ENCODE data around the gene PHACTR1. TPM values are rescaled to one million over a fixed set of nuclear protein-coding genes. Genes with fewer than 3 reads are reported as not detected.

PHACTR1 gene
- total RNA-seq, 4 donors from 2014 or later: 12.6 to 17.7 (median 17.1) TPM

DNA sequence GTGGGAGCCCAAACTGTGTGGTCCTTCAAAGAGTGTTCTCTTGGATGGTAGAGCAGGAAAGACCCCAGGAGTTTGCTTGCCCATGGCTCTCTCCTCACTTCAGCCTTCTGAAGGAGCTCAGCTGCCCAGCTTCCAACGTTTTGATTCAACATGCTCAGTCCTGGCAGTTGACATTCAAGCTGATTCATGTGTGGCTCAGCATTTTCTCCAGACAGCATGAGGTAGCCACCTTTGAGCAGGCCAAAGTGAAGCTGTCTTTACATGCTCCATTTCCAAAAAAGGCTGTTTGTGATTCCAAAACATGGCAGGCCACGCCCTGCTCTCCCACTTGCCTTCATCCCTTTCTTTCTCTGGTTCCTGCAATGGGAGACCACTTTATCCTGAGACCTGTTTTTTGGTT lies 331.5 kb downstream of the PHACTR1 start:
- ATAC-seq (ENCODE audit: low FRiP score) (no peak), DNase-seq (ENCODE audit: low spot score) (no peak)
- TF ChIP-seq, protein P1, sequence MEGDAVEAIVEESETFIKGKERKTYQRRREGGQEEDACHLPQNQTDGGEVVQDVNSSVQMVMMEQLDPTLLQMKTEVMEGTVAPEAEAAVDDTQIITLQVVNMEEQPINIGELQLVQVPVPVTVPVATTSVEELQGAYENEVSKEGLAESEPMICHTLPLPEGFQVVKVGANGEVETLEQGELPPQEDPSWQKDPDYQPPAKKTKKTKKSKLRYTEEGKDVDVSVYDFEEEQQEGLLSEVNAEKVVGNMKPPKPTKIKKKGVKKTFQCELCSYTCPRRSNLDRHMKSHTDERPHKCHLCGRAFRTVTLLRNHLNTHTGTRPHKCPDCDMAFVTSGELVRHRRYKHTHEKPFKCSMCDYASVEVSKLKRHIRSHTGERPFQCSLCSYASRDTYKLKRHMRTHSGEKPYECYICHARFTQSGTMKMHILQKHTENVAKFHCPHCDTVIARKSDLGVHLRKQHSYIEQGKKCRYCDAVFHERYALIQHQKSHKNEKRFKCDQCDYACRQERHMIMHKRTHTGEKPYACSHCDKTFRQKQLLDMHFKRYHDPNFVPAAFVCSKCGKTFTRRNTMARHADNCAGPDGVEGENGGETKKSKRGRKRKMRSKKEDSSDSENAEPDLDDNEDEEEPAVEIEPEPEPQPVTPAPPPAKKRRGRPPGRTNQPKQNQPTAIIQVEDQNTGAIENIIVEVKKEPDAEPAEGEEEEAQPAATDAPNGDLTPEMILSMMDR (IDR thresholded peaks at IDR 0.05): no peak

DNA sequence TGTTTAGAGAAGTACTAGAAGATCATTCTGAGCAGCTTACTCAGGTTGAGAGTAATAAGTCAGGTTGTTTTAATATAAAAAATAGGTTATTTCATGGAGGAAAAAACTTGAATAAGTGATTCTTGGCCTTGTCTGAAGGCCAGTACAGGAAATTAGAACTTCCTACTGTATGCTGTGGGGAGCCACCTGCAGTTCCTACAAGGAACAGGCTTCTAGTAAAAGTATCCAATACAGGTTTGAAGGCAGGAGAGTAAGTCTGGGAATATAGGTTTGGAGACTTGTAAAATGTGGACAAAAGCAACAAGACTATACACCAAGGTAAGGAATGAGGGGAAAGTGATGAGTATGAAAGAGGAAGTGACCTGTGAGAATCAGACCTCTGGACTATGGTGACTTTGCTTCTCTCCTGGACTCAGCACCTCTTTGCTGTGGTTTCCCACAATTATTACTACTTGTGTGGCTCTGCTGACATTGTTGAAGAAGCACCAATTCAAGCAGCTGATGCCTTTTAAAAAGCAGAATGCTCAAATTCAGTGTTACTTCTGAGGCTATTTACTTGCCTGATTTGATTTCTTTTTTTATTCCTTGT lies 333.2 kb downstream of the PHACTR1 start:
- TF ChIP-seq, protein P1 (IDR thresholded peaks at IDR 0.05): no peak
- DNase-seq (ENCODE audit: low spot score) (no peak), ATAC-seq (ENCODE audit: low FRiP score) (no peak)

GRCh38 chr6:13053006-13053461 lies 336.5 kb downstream of the PHACTR1 start:
- no peak for DNase-seq (ENCODE audit: low spot score)
- no peak for ATAC-seq (ENCODE audit: low FRiP score)
- TF ChIP-seq, protein P1 (IDR thresholded peaks at IDR 0.05): no peak

DNA sequence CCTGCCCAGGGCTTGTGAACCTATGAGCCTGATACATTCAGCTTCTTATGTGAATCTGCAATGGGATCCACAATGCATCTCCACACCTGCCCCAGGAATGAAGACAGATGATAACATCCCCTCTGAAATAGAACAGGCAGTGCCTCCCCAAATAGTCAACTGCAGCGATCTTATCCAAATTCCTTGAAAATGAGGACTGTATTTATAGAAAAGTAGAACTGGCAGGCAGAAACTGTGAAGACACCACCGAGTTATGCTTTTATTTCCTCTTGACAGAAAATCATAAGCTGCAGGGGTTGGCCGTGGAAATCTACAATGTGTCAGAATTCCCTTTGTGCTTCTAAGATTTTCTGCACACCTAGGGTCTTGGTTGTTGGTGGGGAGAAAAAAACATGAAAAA lies 341.5 kb downstream of the PHACTR1 start:
- no peak for ATAC-seq (ENCODE audit: low FRiP score)
- TF ChIP-seq, protein P1 (IDR thresholded peaks at IDR 0.05): no peak
- DNase-seq (ENCODE audit: low spot score): no peak

DNA sequence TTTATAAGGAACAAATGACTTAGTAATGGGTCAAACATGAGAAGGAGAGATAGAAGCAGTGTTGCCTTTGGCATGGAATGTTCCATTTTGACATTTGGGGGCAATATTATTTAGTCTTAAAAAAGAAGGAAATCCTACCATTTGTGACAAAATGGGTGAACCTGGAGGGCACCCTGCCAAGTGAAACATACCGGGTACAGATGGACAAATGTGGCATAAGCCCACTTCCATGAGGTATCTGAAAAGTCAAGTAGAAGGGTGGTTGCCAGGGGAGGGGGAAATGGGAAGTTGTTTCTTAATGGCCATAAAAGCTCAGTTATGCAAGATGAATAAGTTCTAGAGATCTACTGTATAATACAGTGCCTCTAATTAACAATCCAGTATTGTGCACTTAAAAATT lies 342.5 kb downstream of the PHACTR1 start:
- no peak for ATAC-seq (ENCODE audit: low FRiP score)
- DNase-seq (ENCODE audit: low spot score): no peak
- TF ChIP-seq, protein P1 (IDR thresholded peaks at IDR 0.05): no peak

- DNase-seq (ENCODE audit: low spot score): no peak
- TF ChIP-seq, protein P1 (IDR thresholded peaks at IDR 0.05): no peak
- ATAC-seq (ENCODE audit: low FRiP score): no peak
Observed at GRCh38 chr6:13063300-13063918, 346.8 kb downstream of the PHACTR1 start.

DNA sequence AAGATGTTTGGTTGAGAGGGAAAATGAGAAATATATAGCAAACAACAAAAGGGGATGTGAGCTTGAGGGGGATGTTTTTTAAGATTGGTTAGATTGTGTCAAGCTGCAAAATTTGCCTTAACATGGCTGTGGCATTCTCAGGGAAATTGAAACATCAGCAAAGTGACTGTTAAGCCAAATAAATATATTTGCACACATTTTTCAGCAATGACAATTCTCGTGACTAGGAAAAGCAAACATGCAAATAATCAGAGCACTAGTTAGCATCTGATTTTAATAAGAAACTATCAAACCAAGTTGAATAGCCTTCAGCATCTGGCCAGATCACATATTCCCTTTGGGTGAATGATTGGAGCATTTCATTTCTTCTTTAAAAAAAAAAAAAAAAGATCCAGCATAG lies 349.0 kb downstream of the PHACTR1 start:
- TF ChIP-seq, protein P1 (IDR thresholded peaks at IDR 0.05): no peak
- ATAC-seq (ENCODE audit: low FRiP score) (no peak), DNase-seq (ENCODE audit: low spot score) (no peak)
